GM12878 (cell line): Measurements from ENCODE around the gene POU1F1. TPM values are rescaled to one million over a fixed set of nuclear protein-coding genes. Genes with fewer than 3 reads are reported as not detected.
A peak's percentile ranks its signal among the peaks of the same experiment; 100 is the strongest.

Experiments used
- ATAC-seq: fragments of 200-7000 bp; cut with Tn5 transposase; 3 replicates; pipeline ENCODE4 v1.9.1; 2020; ENCODE audit warnings: mild to moderate bottlenecking, moderate library complexity
- BruUV-seq: library from RNA; stranded (reverse); fragments of 400-500 nt; replicated peaks from 2 replicates; lab custom pipeline; 2021; lab: Mats Ljungman, UMichigan
- CTCF ChIA-PET: fragments of 300-600 bp; sonication (Branson Sonifier 250); formaldehyde crosslinking; extraction: SDS; loops from one replicate; lab custom pipeline; 2021; ENCODE audit warnings: inconsistent platforms; lab: Yijun Ruan, JAX
- POLR2A ChIA-PET: fragments of 350-600 bp; formaldehyde crosslinking; extraction: SDS; loops from one replicate; lab custom pipeline; 2021; ENCODE audit warnings: inconsistent platforms; lab: Charles Lee
- RAD21 ChIA-PET: fragments of 300-600 bp; sonication (Branson Sonifier 250); formaldehyde crosslinking; loops from one replicate; lab custom pipeline; 2023; ENCODE audit warnings: antibody characterized with exemption; ENCODE audit not compliant: unreplicated experiment; lab: Charles Lee
- SMC1A ChIA-PET: fragments of 300-600 bp; sonication (Branson Sonifier 250); formaldehyde crosslinking; loops from one replicate; lab custom pipeline; 2023; ENCODE audit not compliant: unreplicated experiment, uncharacterized antibody; lab: Charles Lee
- DNase-seq: peaks from one replicate; pipeline ENCODE4 v3.0.0-alpha.2; 2011; ENCODE audit warnings: low read depth, low spot score
- FAIRE-seq: peaks from 3 replicates; lab custom pipeline; 2011; peaks lifted over from hg19 to GRCh38; lab: Jason Lieb, UNC
- H2AFZ ChIP-seq: 2 replicates; pipeline ENCODE4 v1.6.0; 2011; ENCODE audit warnings: low read depth, low read length, control low read depth; ENCODE audit not compliant: control insufficient read depth
- H3K27ac ChIP-seq: 2 replicates; pipeline ENCODE4 v1.5.1; 2011; ENCODE audit warnings: control low read depth; ENCODE audit not compliant: control insufficient read depth, insufficient read depth
- H3K27me3 ChIP-seq, 2 experiments: replicated peaks in 1 of 2; 2 replicates each; pipeline versions ENCODE4 v1.6.0 to v1.6.1; 2011; ENCODE audit warnings: low read length in 1 of 2; ENCODE audit not compliant: control insufficient read depth in 2 of 2, insufficient read depth in 2 of 2
- H3K36me3 ChIP-seq, 2 experiments: 2 replicates each; pipeline ENCODE4 v1.5.1; 2011; ENCODE audit warnings: low read length in 1 of 2; ENCODE audit not compliant: control insufficient read depth in 2 of 2, insufficient read depth in 2 of 2
- H3K4me1 ChIP-seq: 2 replicates; pipeline ENCODE4 v1.6.1; 2011; ENCODE audit warnings: mild to moderate bottlenecking, low read length, moderate library complexity, mixed read lengths; ENCODE audit not compliant: control insufficient read depth, insufficient read depth
- H3K4me2 ChIP-seq: 2 replicates; pipeline ENCODE4 v1.6.0; 2011; ENCODE audit warnings: control low read depth; ENCODE audit not compliant: control insufficient read depth, insufficient read depth
- H3K4me3 ChIP-seq: fragments of 200-600 bp; sonication (generic); 2 replicates; pipeline ENCODE4 v1.5.1; 2016
- H3K79me2 ChIP-seq: 2 replicates; pipeline ENCODE4 v1.6.0; 2011; ENCODE audit warnings: low read length; ENCODE audit not compliant: control insufficient read depth, insufficient read depth
- H3K9ac ChIP-seq: 2 replicates; pipeline ENCODE4 v1.8.0; 2011; ENCODE audit warnings: low read length, control low read depth, mixed read lengths; ENCODE audit not compliant: control insufficient read depth, insufficient read depth
- H3K9me3 ChIP-seq: replicated peaks from 3 replicates; pipeline ENCODE4 v1.5.1; 2011; ENCODE audit warnings: mild to moderate bottlenecking, low read length; ENCODE audit not compliant: control insufficient read depth, insufficient read depth
- H4K20me1 ChIP-seq: 2 replicates; pipeline ENCODE4 v1.6.0; 2011; ENCODE audit not compliant: control insufficient read depth, insufficient read depth
- CTCF ChIP-seq, 3 experiments: IDR thresholded peaks in 2 of 3; conservative IDR thresholded peaks in 1 of 3; 2 replicates each; pipeline ENCODE4 v1.5.1; 2011; ENCODE audit warnings: low read depth in 3 of 3, low read length in 3 of 3, mild to moderate bottlenecking in 3 of 3, control low read depth in 2 of 3, moderate library complexity in 2 of 3, inconsistent platforms in 1 of 3, mixed read lengths in 1 of 3; ENCODE audit not compliant: control insufficient read depth in 2 of 3, insufficient read depth in 1 of 3; ENCODE audit errors: extremely low read depth in 1 of 3
- LARP7 ChIP-seq: fragments of 450-650 bp; IDR thresholded peaks from 2 replicates; pipeline ENCODE4 v1.6.1; 2017; ENCODE audit warnings: mild to moderate bottlenecking
- NR2C1 ChIP-seq: fragments of 450-650 bp; IDR thresholded peaks from 2 replicates; pipeline ENCODE4 v1.6.1; 2017; ENCODE audit warnings: antibody characterized with exemption, mild to moderate bottlenecking, moderate library complexity
- POU2F2 ChIP-seq: IDR thresholded peaks from 3 replicates; pipeline ENCODE4 v1.6.1; 2011; ENCODE audit warnings: low read depth, mild to moderate bottlenecking, low read length, borderline replicate concordance
- RAD21 ChIP-seq: IDR thresholded peaks from 2 replicates; pipeline ENCODE4 v1.6.1; 2011; ENCODE audit warnings: mild to moderate bottlenecking, low read depth, low read length, moderate library complexity; ENCODE audit not compliant: insufficient read depth
- SMC3 ChIP-seq: IDR thresholded peaks from 2 replicates; pipeline ENCODE4 v1.6.1; 2011; ENCODE audit warnings: low read length, improper control_type of control experiment, borderline replicate concordance
- WGBS: methylation state at CpG from one replicate; pipeline ENCODE4 v1.1.6; 2016; ENCODE audit warnings: low lambda C conversion rate; ENCODE audit not compliant: insufficient replicate concordance, insufficient coverage; ENCODE audit errors: missing lambda C conversion rate; 5-methylcytosine and 5-hydroxymethylcytosine counted together
- in situ Hi-C: fragments of 300-500 bp; cut with MboI; formaldehyde crosslinking; loops from 9 replicates; pipeline ENCODE4 v1.14.3; 2018; ENCODE audit warnings: mixed read lengths
- intact Hi-C: fragments of 100-400 bp; cut with micrococcal nuclease; formaldehyde crosslinking; loops from one replicate; pipeline ENCODE4 v1.14.2; 2022; ENCODE audit not compliant: unreplicated experiment
- polyA plus RNA-seq, 11 experiments: library from polyadenylated mRNA; depleted of rRNA in 4 of 11; unstranded in 6 of 11; stranded (reverse) in 5 of 11; fragments of >200 nt; fragmentation: Nextera tagmentation in 4 of 11; fragmentation: Illumina TruSeq in 1 of 11; extraction: Ambion mirVana in 4 of 11; extraction: Trizol in 1 of 11; gene quantifications; 1 replicate in 1 of 11; 2 replicates in 10 of 11; pipeline versions ENCODE4 v1.2.1 to v1.2.3, GENCODE V29; 2011 to 2016; ENCODE audit warnings: inconsistent platforms in 2 of 11, missing spikeins in 2 of 11, low read depth in 1 of 11
- total RNA-seq, 4 experiments: library from RNA; depleted of rRNA in 3 of 4; stranded (reverse); fragments of >200 nt in 3 of 4; fragmentation: Illumina TruSeq in 1 of 4; extraction: Trizol in 1 of 4; gene quantifications; 2 replicates each; pipeline versions ENCODE4 v1.2.1 to v1.2.3, GENCODE V29; 2013 to 2021

POU1F1 gene
- total and polyA plus RNA-seq, 10 of the 15 experiments (the other 5 are each of a cell fraction or from before 2014, with no cell fraction given): 0.04 TPM; not detected in 9

GRCh38 chr3:87260270-87260669 is 16.1 kb downstream of the POU1F1 start:
- ChIA-PET CTCF (interaction anchor here (0.8 to 3.9 kb wide), 23 partner anchors 10 to 918 kb away, joined by 3 to 21 read pairs (median 4); partner anchors contain the start of gene CHMP2B), RAD21 (interaction anchor here (1.4 to 1.8 kb wide), 2 partner anchors 33 to 745 kb away, joined by 4 to 12 read pairs; no protein-coding TSS in a partner anchor), SMC1A (interaction anchor here (1.0 to 2.4 kb wide), 10 partner anchors 8 to 918 kb away, joined by 3 to 6 read pairs (median 3); no protein-coding TSS in a partner anchor)
- Histone ChIP-seq H3K9me3 (no peaks in the 10 kb centered on the region), H3K36me3 (no peaks in the 10 kb centered on the region), H3K9ac (no peak overlapping the region), H3K4me2 (no peak overlapping the region), H3K4me3 (no peak overlapping the region), H3K27ac (no peak overlapping the region), H3K4me1 (no peaks in the 10 kb centered on the region), H2AFZ (no peak overlapping the region), H3K79me2 (no peaks in the 10 kb centered on the region), H3K27me3 (no peaks in the 10 kb centered on the region)
- in situ Hi-C loops: no loop called here
- ATAC-seq (peak; percentile 74), FAIRE-seq (peak; percentile 73), DNase-seq (no peak)
- WGBS: 36% methylated on average over 4 of the region's 4 CpGs
- intact Hi-C loops: loop anchor here (10.0 kb wide), 1 partner anchor 745 kb away; no protein-coding TSS in a partner anchor
- BruUV-seq: no TSS peak
- peak; percentile 41; the same call in 1 of the 2 replicates for TF ChIP-seq SMC3
- peak; percentile 58 to 66 (median 63) for TF ChIP-seq CTCF (IDR thresholded peaks at IDR 0.05 in 2 of 3, conservative IDR thresholded peaks at IDR 0.05 in 1 of 3; ENCODE audit: control insufficient read depth in 2 of 3, extremely low read depth in 1 of 3, insufficient read depth in 1 of 3, low read depth in 3 of 3, low read length in 3 of 3)
- no peak for TF ChIP-seq NR2C1
- TF ChIP-seq POU2F2: no peak
- peak; percentile 50 for TF ChIP-seq RAD21
- no peak for TF ChIP-seq LARP7
- TF ChIP-seq, all 136 proteins: peak for 3
- no peaks in the 10 kb centered on the region for H4K20me1 ChIP-seq
- POLR2A ChIA-PET: no interaction called here
